Mesothelial cell of epicardium (in vitro differentiated cells): ENCODE measurements around the gene NELFE. TPM values are rescaled to one million over a fixed set of nuclear protein-coding genes. Genes with fewer than 3 reads are reported as not detected.
"Not testable (repeated sequence)": the region's sequence is repeated elsewhere in the genome, so short reads cannot be mapped to it uniquely, and the experiment has no call there.

ENCODE experiments used
- DNase-seq, 2 experiments: peaks; one replicate each; pipeline ENCODE4 v3.0.0; 2021; ENCODE audit warnings: low spot score in 2 of 2; ENCODE audit not compliant: unreplicated experiment in 2 of 2
- H3K27ac Mint-ChIP-seq: 2 replicates; pipeline ENCODE4 v1.8.0; 2021; ENCODE audit warnings: mixed read lengths
- H3K27me3 Mint-ChIP-seq: 2 replicates; pipeline ENCODE4 v1.8.0; 2021; ENCODE audit warnings: low read depth, mixed read lengths
- H3K36me3 Mint-ChIP-seq: 2 replicates; pipeline ENCODE4 v1.8.0; 2021; ENCODE audit warnings: mixed read lengths
- H3K4me1 Mint-ChIP-seq: 2 replicates; pipeline ENCODE4 v1.8.0; 2021; ENCODE audit warnings: mixed read lengths
- H3K4me3 Mint-ChIP-seq: 2 replicates; pipeline ENCODE4 v1.8.0; 2021; ENCODE audit warnings: mild to moderate bottlenecking, moderate library complexity, mixed read lengths
- H3K9me3 Mint-ChIP-seq: 2 replicates; pipeline ENCODE4 v1.8.0; 2021; ENCODE audit warnings: mixed read lengths
- total RNA-seq: library from RNA; stranded (reverse); gene quantifications from 3 replicates; pipeline ENCODE4 v1.2.1, GENCODE V29; 2021
- TF ChIP-seq, protein P1 (sequence below): fragments of 200-600 bp; sonication (generic); IDR thresholded peaks from one replicate; pipeline ENCODE4 v1.5.0; 2021; ENCODE audit warnings: antibody characterized with exemption; ENCODE audit not compliant: unreplicated experiment

NELFE gene
- total RNA-seq, 1 donor from 2014 or later: 60.0 TPM

GRCh38 chr6:31945154-31945506 is 13.6 kb downstream of the NELFE start:
- Mint-ChIP-seq H3K4me1 (no peaks in the 10 kb centered on the region), H3K27me3 (peaks cover 53% of the 10 kb centered on the region), H3K27ac (no peak overlapping the region), H3K9me3 (no peaks in the 10 kb centered on the region), H3K4me3 (no peak overlapping the region), H3K36me3 (no peaks in the 10 kb centered on the region)
- TF ChIP-seq, protein P1, sequence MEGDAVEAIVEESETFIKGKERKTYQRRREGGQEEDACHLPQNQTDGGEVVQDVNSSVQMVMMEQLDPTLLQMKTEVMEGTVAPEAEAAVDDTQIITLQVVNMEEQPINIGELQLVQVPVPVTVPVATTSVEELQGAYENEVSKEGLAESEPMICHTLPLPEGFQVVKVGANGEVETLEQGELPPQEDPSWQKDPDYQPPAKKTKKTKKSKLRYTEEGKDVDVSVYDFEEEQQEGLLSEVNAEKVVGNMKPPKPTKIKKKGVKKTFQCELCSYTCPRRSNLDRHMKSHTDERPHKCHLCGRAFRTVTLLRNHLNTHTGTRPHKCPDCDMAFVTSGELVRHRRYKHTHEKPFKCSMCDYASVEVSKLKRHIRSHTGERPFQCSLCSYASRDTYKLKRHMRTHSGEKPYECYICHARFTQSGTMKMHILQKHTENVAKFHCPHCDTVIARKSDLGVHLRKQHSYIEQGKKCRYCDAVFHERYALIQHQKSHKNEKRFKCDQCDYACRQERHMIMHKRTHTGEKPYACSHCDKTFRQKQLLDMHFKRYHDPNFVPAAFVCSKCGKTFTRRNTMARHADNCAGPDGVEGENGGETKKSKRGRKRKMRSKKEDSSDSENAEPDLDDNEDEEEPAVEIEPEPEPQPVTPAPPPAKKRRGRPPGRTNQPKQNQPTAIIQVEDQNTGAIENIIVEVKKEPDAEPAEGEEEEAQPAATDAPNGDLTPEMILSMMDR: no peak
- DNase-seq: no peak

DNA sequence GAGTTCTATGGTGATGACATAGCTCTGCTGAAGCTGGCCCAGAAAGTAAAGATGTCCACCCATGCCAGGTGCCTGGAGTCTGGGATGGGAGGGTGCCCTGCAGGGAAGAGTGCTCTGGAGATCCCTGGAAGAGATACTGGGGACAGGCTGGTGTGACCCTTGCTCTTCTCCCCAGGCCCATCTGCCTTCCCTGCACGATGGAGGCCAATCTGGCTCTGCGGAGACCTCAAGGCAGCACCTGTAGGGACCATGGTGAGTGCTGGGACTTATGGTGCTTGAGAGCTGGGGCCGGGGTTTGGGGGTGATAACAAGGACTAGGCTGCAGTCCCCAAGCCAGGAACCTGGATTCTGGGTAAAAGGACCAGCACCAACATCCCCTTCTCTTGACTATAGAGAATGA is 15.0 kb downstream of the NELFE start:
- Mint-ChIP-seq H3K27ac (no peak overlapping the region), H3K9me3 (no peaks in the 10 kb centered on the region), H3K27me3 (peaks cover 53% of the 10 kb centered on the region), H3K36me3 (no peaks in the 10 kb centered on the region), H3K4me3 (no peak overlapping the region), H3K4me1 (no peaks in the 10 kb centered on the region)
- TF ChIP-seq, protein P1: no peak
- DNase-seq: no peak

DNA sequence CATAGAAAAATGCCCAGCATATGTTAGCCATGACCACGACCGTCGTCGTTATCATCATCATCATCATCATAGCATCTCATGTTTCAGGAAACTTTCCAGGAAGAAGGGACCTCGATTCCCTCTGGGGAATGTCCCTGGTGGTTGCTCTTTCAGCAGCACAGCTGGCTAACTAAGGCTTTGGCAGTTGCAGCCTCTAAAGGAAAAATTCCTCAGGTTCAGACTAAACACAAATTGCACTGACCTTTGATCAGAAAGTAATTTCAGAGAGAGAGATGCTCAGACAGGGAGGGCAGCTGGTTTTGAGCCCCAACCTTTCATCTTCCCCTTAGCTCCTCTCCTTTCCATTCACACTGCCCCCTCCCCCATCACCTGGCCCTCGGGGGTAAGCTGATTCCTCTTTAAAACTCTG is 18.5 kb downstream of the NELFE start:
- H3K4me3 Mint-ChIP-seq: no peak overlapping the region
- peaks cover 36% of the 10 kb centered on the region for H3K27me3 Mint-ChIP-seq
- DNase-seq: no peak
- H3K4me1 Mint-ChIP-seq: no peaks in the 10 kb centered on the region
- no peaks in the 10 kb centered on the region for H3K36me3 Mint-ChIP-seq
- H3K9me3 Mint-ChIP-seq: no peaks in the 10 kb centered on the region
- no peak overlapping the region for H3K27ac Mint-ChIP-seq
- TF ChIP-seq, protein P1: no peak

- Mint-ChIP-seq H3K27ac (no peak overlapping the region), H3K9me3 (no peaks in the 10 kb centered on the region), H3K36me3 (no peaks in the 10 kb centered on the region), H3K4me3 (no peak overlapping the region), H3K4me1 (no peaks in the 10 kb centered on the region), H3K27me3 (peaks cover 13% of the 10 kb centered on the region)
- DNase-seq: no peak
- TF ChIP-seq, protein P1: no peak
Measured at GRCh38 chr6:31935823-31936222, 22.9 kb downstream of the NELFE start.

DNA sequence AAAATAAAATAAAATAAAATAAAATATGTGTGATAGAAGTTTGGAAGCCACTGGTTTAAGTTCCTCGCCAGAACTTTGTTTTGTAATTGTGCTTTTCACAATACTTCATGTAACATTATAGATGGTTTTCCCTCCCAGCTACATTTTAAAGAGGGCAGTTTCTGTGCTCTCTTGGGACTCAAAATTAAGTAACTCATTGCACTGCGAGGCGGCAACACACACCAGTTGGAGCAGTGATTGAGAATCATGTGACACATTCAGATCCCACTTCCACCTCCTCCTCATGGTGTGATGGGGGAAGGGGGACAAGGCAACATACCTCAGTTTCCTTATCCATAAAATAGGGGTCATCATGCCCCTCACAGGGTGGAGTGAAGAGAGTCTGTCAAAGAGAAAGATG is 23.8 kb downstream of the NELFE start:
- no peaks in the 10 kb centered on the region for H3K4me1 Mint-ChIP-seq
- H3K36me3 Mint-ChIP-seq: no peaks in the 10 kb centered on the region
- DNase-seq: no peak
- H3K4me3 Mint-ChIP-seq: no peak overlapping the region
- H3K9me3 Mint-ChIP-seq: no peaks in the 10 kb centered on the region
- H3K27ac Mint-ChIP-seq: no peak overlapping the region
- H3K27me3 Mint-ChIP-seq: peaks cover 13% of the 10 kb centered on the region
- TF ChIP-seq, protein P1: no peak

GRCh38 chr6:31933537-31933936 is 25.2 kb downstream of the NELFE start:
- Mint-ChIP-seq H3K4me3 (no peak overlapping the region), H3K9me3 (no peaks in the 10 kb centered on the region), H3K4me1 (no peaks in the 10 kb centered on the region), H3K27me3 (peaks cover 13% of the 10 kb centered on the region), H3K36me3 (no peaks in the 10 kb centered on the region), H3K27ac (no peak overlapping the region)
- no peak for DNase-seq
- TF ChIP-seq, protein P1: no peak

DNA sequence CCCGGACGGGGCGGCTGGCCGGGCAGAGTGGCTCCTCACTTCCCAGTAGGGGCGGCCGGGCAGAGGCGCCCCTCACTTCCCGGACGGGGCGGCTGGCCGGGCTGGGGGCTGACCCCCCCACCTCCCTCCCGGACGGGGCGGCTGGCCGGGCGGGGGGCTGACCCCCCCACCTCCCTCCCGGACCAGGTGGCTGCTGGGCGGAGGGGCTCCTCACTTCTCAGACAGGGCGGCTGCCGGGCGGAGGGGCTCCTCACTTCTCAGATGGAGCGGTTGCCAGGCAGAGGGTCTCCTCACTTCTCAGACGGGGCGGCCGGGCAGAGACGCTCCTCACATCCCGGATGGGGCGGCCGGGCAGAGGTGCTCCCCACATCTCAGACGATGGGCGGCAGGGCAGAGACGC is 26.6 kb downstream of the NELFE start:
- not testable (repeated sequence) for H3K27ac Mint-ChIP-seq, H3K4me3 Mint-ChIP-seq, H3K4me1 Mint-ChIP-seq, H3K9me3 Mint-ChIP-seq, H3K36me3 Mint-ChIP-seq, DNase-seq
- H3K27me3 Mint-ChIP-seq: peaks cover 23% of the 10 kb centered on the region
